GM19468 (cell line): ENCODE results near the gene C11orf21.

Experiments
- ATAC-seq: cut with Tn5 transposase; IDR thresholded peaks from one replicate; pipeline ENCODE4 v1.9.1; 2021; ENCODE audit warnings: mild to moderate bottlenecking, moderate library complexity, moderate number of reproducible peaks; ENCODE audit not compliant: unreplicated experiment; ENCODE audit errors: extremely low read depth

Gene C11orf21

GRCh38 chr11:2264366-2265053 lies 37.2 kb downstream of the C11orf21 start:
- no peak for ATAC-seq

GRCh38 chr11:2263724-2264360 lies 37.9 kb downstream of the C11orf21 start:
- ATAC-seq, result no peak

DNA sequence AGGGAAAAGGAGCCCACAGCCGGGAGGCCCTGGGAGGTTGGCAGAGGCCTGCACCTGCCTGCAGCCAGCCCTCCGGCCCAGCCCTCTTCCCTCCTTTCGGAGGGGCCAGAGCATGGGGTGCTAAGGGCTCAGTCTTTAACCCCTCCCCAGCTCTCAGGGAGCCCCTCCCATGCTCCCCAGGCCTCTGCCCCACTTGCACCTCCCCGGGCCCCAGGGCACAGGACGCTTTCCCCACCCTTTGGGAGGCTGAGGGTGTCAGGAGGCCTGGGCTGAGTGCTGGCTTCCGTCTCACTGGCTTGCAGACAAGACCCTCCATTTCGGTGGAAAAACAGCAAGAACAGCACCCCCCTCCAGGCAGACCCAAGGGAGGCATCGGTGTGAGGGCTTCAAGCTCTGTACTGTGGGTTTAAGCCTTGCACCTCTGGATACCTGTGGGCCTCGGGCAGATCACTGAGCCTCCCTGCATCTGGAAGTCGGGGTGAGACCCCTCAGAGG lies 38.6 kb downstream of the C11orf21 start:
- no peak for ATAC-seq

GRCh38 chr11:2262301-2263070 lies 39.2 kb downstream of the C11orf21 start:
- ATAC-seq, result no peak

GRCh38 chr11:2261436-2262230 lies 40.1 kb downstream of the C11orf21 start:
- ATAC-seq, result no peak

GRCh38 chr11:2260491-2261364 lies 41.0 kb downstream of the C11orf21 start:
- no peak for ATAC-seq

GRCh38 chr11:2259897-2260451 lies 41.7 kb downstream of the C11orf21 start:
- no peak for ATAC-seq

DNA sequence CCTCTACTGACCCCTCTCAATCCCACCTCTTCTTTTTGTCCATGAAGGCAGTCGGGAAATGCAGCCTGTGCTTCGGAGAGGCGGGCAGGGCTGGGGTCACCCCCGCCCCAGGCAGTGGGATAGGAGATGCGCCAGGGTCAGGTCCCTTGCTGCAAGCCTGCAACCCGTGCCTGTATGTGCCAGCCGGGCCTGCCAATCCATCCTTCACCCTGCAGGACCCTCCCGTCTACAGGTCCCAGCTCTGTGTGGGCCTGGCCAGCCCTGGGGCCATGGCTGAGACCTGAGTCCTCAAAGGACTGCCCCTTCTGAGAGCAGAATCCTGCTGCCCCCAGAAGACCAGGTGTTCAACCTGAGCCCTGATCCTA lies 42.3 kb downstream of the C11orf21 start:
- no peak for ATAC-seq

DNA sequence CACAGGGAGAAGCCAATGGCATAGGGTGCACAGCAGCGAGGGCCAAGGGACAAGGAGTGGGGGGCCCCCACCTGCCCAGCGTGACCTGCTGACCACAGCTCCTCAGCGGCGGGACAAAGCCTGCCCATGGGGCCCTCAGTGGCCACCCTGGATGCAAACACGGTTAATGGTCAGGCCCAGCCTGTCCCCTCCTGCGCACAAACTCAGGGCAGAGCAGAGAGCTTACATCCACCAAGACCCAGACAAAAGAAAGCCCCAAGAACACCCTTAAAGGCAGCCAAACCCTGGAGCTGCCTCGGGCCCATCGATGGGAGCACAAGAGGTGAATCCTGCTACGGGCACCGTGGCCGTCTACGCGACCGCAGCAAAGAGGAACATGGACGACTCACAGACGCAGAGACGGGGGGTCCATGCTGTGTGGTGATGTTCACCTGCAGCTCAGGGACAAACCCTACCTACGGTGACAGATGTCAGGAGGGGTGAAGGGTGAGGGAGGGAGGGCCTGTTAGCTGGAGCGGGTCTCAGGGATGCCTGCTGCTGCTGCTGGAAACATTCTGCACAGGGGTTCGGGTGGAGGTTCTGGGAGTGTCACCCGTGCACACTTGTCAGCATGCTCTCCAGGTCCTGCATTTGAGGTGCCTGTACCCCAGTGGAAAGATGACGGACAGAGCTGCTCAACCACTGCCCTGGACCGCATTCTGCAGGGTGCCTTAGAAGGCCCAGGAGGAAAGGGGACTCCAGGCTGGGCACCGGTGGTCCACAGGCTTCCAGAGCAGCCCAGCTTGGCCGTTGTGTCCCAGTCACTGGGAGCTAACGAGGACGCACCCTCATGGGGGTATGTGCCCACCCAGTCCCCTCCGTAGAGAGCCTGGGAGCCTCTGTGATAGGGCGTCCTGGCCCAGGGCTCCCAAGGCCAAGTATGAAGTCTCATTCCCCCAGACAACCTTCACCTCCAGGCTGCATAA lies 42.9 kb downstream of the C11orf21 start:
- ATAC-seq, result no peak

DNA sequence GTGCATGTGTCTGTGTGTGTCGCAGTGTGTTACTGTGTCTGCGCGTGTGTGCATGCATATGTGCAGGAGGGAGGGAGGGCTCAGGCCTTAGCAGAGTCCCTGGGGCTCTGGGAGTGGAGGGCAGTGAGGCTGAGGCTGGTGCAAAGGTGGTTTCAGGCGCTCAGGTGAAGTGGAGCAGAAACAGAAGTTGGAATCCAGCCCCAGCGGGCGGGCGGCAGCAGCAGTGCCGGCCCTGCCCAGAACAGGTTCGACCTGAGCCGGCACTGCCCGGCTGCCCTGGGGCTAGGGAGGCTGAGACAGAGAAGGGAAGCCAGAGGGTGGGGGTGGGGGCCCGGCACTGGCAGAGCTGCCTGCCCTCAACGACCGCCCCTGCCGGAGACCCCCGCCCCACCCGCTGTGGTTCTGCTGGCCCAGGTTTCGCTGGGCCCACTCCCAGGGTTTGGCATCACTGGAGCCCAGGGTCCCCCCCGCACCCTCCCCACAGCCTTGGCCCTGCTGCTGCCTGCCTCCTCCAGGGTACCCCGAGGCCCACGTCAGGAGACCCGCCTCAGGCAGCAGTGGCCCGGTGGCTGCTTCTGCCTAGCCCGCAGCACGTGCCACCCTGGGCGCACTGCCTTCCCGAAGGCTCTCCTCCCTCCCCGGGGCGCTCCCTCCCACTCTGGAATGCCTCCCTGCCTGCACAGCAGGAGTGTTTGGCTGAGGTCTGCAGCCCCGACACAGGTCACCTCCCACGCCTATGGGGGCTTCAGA lies 44.6 kb downstream of the C11orf21 start:
- no peak for ATAC-seq

DNA sequence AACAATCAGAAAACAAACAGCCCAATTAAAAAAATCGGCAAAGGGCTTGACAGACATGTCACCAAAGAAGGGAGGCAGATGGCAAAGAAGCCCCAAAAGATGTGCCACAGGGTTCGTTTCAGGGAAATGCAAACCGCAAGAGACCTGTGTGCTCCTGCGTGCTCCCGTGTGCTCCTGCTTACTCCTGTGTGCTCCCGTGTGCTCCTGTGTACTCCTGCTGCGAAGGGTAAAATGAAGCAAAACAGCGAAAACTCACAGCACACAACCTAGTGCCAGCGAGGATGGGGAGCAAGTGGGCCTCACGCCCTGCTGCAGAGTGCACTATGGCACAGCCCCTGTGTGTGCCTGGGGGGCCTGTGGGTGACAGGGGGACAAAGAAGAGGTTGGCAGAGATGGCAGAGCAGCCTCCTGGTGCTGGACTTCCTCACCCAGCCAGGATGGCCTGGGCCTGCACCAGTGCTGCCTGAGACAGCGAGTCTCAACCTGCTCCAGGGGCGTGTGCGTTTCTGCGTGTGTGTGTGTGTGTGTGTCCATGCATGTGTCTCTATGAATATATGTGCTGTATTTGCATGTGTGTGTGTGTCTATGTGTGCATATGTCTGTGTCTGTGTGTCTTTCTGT lies 45.3 kb downstream of the C11orf21 start:
- ATAC-seq, result no peak

- ATAC-seq, result no peak
Measured at GRCh38 chr11:2252018-2252417, 49.7 kb downstream of the C11orf21 start.

DNA sequence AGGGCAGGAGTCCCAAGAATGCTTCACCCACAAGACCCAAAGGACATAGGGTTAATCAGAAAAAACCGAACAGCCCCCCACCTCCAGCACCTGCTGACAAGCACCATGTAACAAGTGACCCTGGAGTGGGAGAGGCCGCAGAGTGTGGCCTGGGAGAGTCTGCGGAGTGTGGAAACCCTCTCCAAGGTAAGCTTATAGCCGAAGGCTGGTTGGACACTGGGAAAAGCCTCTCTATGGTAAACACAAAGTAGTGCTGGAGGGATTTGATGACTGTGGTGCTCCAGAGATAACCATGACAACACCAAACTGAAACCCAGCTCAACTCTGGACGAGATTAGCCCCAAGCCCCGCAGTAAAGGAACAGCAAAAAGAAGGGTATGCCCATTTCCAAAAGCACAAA lies 50.6 kb downstream of the C11orf21 start:
- ATAC-seq, result no peak

DNA sequence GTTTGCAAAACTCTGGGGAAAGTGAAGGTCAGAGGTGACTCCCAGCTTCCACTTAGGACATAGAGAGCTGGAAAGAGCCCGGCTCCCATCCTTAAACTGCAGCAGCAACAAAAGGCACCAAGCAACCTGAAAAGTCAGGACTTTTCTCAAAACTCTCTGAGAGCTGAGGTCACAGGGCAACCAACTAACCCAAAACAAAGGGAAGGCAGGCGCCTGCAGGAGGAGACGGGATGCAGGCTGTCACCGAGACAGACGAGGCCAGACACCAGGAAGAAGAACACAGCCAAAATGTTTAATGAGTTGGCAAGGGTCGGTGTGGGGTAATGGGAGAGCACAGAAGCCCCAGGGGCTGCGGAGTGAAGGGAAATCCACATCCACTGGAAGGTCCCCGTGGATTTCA lies 51.2 kb downstream of the C11orf21 start:
- no peak for ATAC-seq

GRCh38 chr11:2250041-2250440 lies 51.7 kb downstream of the C11orf21 start:
- no peak for ATAC-seq

DNA sequence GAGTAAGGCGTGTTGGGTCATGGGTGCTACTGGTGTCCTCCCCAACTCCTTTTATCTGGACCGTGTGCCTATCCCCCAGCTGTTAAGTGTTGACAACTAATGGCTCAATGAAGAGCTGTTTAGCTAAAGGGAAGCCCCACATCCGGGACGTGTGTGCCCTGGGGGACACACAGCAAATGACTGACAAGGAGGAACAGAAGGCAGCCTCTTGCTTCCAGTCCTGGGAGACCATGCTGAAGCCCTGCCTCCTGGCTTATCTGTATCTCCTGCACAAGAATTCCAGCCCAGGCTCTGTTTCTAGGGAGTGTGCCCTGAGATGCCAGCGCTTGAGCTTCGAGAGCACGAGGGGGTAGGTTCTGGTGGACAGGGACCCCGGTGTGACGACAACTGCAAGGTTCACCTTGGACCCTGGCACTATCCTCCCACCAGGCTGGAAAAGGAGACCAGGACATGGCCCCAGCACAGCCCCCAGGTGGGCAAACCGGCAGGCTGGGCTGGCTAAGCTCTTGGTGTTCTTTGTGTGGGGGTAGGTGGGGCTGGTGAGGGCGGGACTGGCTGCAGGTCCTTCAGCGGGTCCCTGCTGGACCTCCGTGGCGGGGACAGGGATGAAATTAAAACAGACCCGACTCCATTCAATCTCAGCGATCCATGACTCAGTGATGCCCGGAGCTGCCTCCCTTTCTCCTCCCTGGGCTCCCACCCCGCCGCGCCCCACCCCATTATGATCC lies 52.4 kb downstream of the C11orf21 start:
- no peak for ATAC-seq
